ENCODE measurements around the gene RAB6B. TPM values are rescaled to one million over a fixed set of nuclear protein-coding genes. Genes with fewer than 3 reads are reported as not detected.

RAB6B gene
- total RNA-seq, 1 experiment from 2014 or later = 1.2 TPM

DNA sequence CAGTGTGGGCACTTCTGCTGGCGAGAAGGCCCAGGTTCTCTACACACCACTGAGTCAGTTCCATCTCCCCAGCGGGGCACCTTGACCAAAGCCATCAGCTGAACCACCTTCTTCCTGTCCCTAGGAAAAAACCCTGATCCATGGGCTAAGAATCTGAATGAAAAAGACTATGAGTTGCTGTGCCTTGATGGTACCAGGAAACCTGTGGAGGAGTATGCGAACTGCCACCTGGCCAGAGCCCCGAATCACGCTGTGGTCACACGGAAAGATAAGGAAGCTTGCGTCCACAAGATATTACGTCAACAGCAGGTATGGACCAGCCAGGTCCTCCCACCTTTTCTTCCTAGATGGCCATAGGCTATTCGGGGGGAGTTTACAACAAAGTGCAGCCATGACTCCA is 120.4 kb downstream of the RAB6B start:
- DNase-seq = no peak
- H3K27me3 ChIP-seq (ENCODE audit: control insufficient read depth, insufficient read depth, low read length) = no peaks in the 10 kb centered on the region
- H3K4me3 ChIP-seq (ENCODE audit: insufficient read depth, low read depth, low read length) = no peak overlapping the region
- H3K36me3 ChIP-seq (replicated peaks; ENCODE audit: control insufficient read depth, insufficient read depth, low read length) = no peaks in the 10 kb centered on the region

Other genes with a start within 250 kb of the RAB6B start
- gene TOPBP1, start 233.9 kb downstream of the RAB6B start, total RNA-seq (2014; rRNA removed; shearing (Covaris generic)) = 36.3 and 44.3 TPM in 2 replicates
- gene TF, start 149.5 kb downstream of the RAB6B start, total RNA-seq (2014; rRNA removed; shearing (Covaris generic)) = under 0.01 TPM in 1 of 2 replicates, not detected in the other
- 26.5 and 27.7 TPM in 2 replicates for gene SRPRB, start 90.1 kb downstream of the RAB6B start, total RNA-seq (2014; rRNA removed; shearing (Covaris generic))
- gene SLCO2A1, start 134.0 kb upstream of the RAB6B start, total RNA-seq (2014; rRNA removed; shearing (Covaris generic)) = 0.33 and 2.4 TPM in 2 replicates